ENCODE measurements around the gene SLC25A15.
A peak's percentile ranks its signal among the peaks of the same experiment; 100 is the strongest.

The SLC25A15 gene

GRCh38 chr13:40789275-40790153, at the start of gene SLC25A15:
SLC25A15 (plus strand) TSS chr13:40789611; CDS start chr13:40793227, 3,616 bp downstream.
- DNase-seq (ENCODE audit: low spot score), result peak; percentile 87

- no peak for DNase-seq (ENCODE audit: low spot score)
Measured at GRCh38 chr13:40749327-40749726, 40.1 kb upstream of the SLC25A15 start.

- no peak for DNase-seq (ENCODE audit: low spot score)
Measured at GRCh38 chr13:40755082-40755700, 34.2 kb upstream of the SLC25A15 start.

GRCh38 chr13:40756042-40756441, 33.4 kb upstream of the SLC25A15 start:
- DNase-seq (ENCODE audit: low spot score), result no peak

GRCh38 chr13:40758811-40759210, 30.6 kb upstream of the SLC25A15 start:
- DNase-seq (ENCODE audit: low spot score), result no peak

- no peak for DNase-seq (ENCODE audit: low spot score)
Measured at GRCh38 chr13:40762849-40763248, 26.6 kb upstream of the SLC25A15 start.

- DNase-seq (ENCODE audit: low spot score), result no peak
Measured at GRCh38 chr13:40764587-40765403, 24.6 kb upstream of the SLC25A15 start.

GRCh38 chr13:40765602-40766001, 23.8 kb upstream of the SLC25A15 start:
- DNase-seq (ENCODE audit: low spot score), result no peak

GRCh38 chr13:40769970-40770369, 19.4 kb upstream of the SLC25A15 start:
- DNase-seq (ENCODE audit: low spot score), result no peak

- DNase-seq (ENCODE audit: low spot score), result no peak
Measured at GRCh38 chr13:40770609-40770933, 18.8 kb upstream of the SLC25A15 start.

- DNase-seq (ENCODE audit: low spot score), result peak; percentile 97
Measured at GRCh38 chr13:40770934-40771618, 18.3 kb upstream of the SLC25A15 start, which contains the start of gene MRPS31. MRPS31 (minus strand) TSS chr13:40771190; CDS start chr13:40771136, 54 bp downstream.

GRCh38 chr13:40772765-40773473, 16.5 kb upstream of the SLC25A15 start:
- no peak for DNase-seq (ENCODE audit: low spot score)

- no peak for DNase-seq (ENCODE audit: low spot score)
Measured at GRCh38 chr13:40774672-40775071, 14.7 kb upstream of the SLC25A15 start.

GRCh38 chr13:40776232-40776631, 13.2 kb upstream of the SLC25A15 start:
- DNase-seq (ENCODE audit: low spot score), result no peak

GRCh38 chr13:40776681-40777165, 12.7 kb upstream of the SLC25A15 start:
- DNase-seq (ENCODE audit: low spot score), result no peak

GRCh38 chr13:40777166-40777808, 12.1 kb upstream of the SLC25A15 start:
- no peak for DNase-seq (ENCODE audit: low spot score)

- DNase-seq (ENCODE audit: low spot score), result no peak
Measured at GRCh38 chr13:40777809-40778175, 11.6 kb upstream of the SLC25A15 start.

- no peak for DNase-seq (ENCODE audit: low spot score)
Measured at GRCh38 chr13:40779049-40779448, 10.4 kb upstream of the SLC25A15 start.

- DNase-seq (ENCODE audit: low spot score), result no peak
Measured at GRCh38 chr13:40779796-40780285, 9.6 kb upstream of the SLC25A15 start.

- no peak for DNase-seq (ENCODE audit: low spot score)
Measured at GRCh38 chr13:40780822-40781401, 8.5 kb upstream of the SLC25A15 start.

Data from left forelimb (tissue), 1 donor.